Loucy (cell line): Measurements from ENCODE around the gene PTPRN2.

Experiments used
- H2AFZ ChIP-seq: fragments of 200-600 bp; sonication (generic); 2 replicates; pipeline ENCODE4 v1.6.0; 2016; ENCODE audit warnings: antibody characterized with exemption, mild to moderate bottlenecking, low read length, moderate library complexity
- H3F3A ChIP-seq: fragments of 200-600 bp; 2 replicates; pipeline ENCODE4 v1.6.0; 2016; ENCODE audit warnings: antibody characterized with exemption, low read depth, mild to moderate bottlenecking
- H3K27me3 ChIP-seq: fragments of 200-600 bp; sonication (generic); 2 replicates; pipeline ENCODE4 v1.6.1; 2014; ENCODE audit warnings: low read length, mild to moderate bottlenecking; ENCODE audit not compliant: insufficient read depth, poor library complexity, severe bottlenecking
- H3K36me3 ChIP-seq: fragments of 200-600 bp; sonication (generic); 2 replicates; pipeline ENCODE4 v1.6.1; 2016; ENCODE audit warnings: low read length; ENCODE audit not compliant: insufficient read depth
- H3K4me1 ChIP-seq: fragments of 200-600 bp; sonication (generic); 2 replicates; pipeline ENCODE4 v1.5.1; 2014; ENCODE audit warnings: low read length, mild to moderate bottlenecking; ENCODE audit not compliant: insufficient read depth, poor library complexity, severe bottlenecking
- H3K4me2 ChIP-seq: fragments of 200-600 bp; sonication (generic); 2 replicates; pipeline ENCODE4 v1.6.0; 2014; ENCODE audit warnings: antibody characterized with exemption, low read length, low read depth, mild to moderate bottlenecking; ENCODE audit not compliant: poor library complexity, severe bottlenecking
- H3K4me3 ChIP-seq: fragments of 200-600 bp; sonication (generic); 2 replicates; pipeline ENCODE4 v1.5.1; 2014; ENCODE audit warnings: low read length, mild to moderate bottlenecking, mixed read lengths; ENCODE audit not compliant: poor library complexity, severe bottlenecking
- H3K79me2 ChIP-seq: fragments of 200-600 bp; sonication (generic); 2 replicates; pipeline ENCODE4 v1.6.1; 2014; ENCODE audit warnings: low read length; ENCODE audit not compliant: insufficient read depth
- H3K9ac ChIP-seq: fragments of 200-600 bp; sonication (generic); 2 replicates; pipeline ENCODE4 v1.6.0; 2014; ENCODE audit warnings: mild to moderate bottlenecking, low read depth, low read length, moderate library complexity; ENCODE audit not compliant: poor library complexity, severe bottlenecking
- H3K9me2 ChIP-seq: fragments of 200-600 bp; sonication (generic); replicated peaks from 2 replicates; pipeline ENCODE4 v1.6.1; 2016; ENCODE audit warnings: low read depth, low read length, mixed read lengths
- H3K9me3 ChIP-seq: fragments of 200-600 bp; sonication (generic); 2 replicates; pipeline ENCODE4 v1.6.1; 2014; ENCODE audit warnings: mild to moderate bottlenecking, antibody characterized with exemption, low read length, low read depth; ENCODE audit not compliant: insufficient read depth
- H4K20me1 ChIP-seq: fragments of 200-600 bp; sonication (generic); 2 replicates; pipeline ENCODE4 v1.6.0; 2014; ENCODE audit warnings: antibody characterized with exemption, low read length, mild to moderate bottlenecking; ENCODE audit not compliant: insufficient read depth, poor library complexity, severe bottlenecking
- EZH2phosphoT487 ChIP-seq: fragments of 200-600 bp; IDR thresholded peaks from 2 replicates; pipeline ENCODE4 v1.6.1; 2018; ENCODE audit warnings: antibody characterized with exemption, mild to moderate bottlenecking, moderate library complexity, borderline replicate concordance
- TF ChIP-seq, protein P1 (sequence below): fragments of 200-600 bp; sonication (generic); conservative IDR thresholded peaks from 2 replicates; pipeline ENCODE4 v1.5.1; 2014; ENCODE audit warnings: mild to moderate bottlenecking, antibody characterized with exemption, low read length

Gene PTPRN2

DNA sequence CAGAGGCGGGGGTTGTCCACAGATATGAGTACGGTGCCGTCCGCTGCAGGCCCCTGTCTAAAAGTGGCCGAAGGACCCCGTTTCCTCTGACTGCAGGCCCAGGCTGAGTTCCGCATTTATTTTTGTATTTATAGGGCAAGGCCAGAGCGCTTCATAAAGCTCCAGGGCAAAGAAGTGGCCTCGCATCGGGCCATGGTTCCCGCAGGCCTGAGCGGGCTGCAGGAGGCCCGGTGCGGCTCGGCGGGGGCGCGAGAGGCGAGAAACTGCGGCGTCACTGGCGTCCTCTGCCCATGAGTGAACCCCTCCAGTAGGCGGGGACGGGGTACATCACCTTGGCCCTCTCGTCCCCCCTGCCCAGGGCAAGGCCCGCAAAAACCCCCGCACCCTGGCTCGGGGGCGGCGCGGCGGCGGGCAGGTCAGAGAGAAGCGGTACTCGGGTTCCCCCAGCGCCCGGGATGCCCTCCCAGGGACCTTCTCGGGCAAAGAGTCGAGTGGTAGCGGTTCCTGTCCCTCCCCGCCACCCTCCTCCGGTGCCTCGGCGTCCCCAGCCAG lies 895.1 kb downstream of the PTPRN2 start:
- no peaks in the 10 kb centered on the region for H4K20me1 ChIP-seq
- H3K36me3 ChIP-seq = no peaks in the 10 kb centered on the region
- H3K9me2 ChIP-seq = no peaks in the 10 kb centered on the region
- peak overlapping the region; percentile 63 for H3K4me3 ChIP-seq
- peak overlapping the region; percentile 43; the same call in 1 of the 2 replicates for H2AFZ ChIP-seq
- no peaks in the 10 kb centered on the region; the same call in 1 of the 2 replicates for H3F3A ChIP-seq
- H3K4me1 ChIP-seq = peaks cover 9% of the 10 kb centered on the region
- TF ChIP-seq, protein P1, sequence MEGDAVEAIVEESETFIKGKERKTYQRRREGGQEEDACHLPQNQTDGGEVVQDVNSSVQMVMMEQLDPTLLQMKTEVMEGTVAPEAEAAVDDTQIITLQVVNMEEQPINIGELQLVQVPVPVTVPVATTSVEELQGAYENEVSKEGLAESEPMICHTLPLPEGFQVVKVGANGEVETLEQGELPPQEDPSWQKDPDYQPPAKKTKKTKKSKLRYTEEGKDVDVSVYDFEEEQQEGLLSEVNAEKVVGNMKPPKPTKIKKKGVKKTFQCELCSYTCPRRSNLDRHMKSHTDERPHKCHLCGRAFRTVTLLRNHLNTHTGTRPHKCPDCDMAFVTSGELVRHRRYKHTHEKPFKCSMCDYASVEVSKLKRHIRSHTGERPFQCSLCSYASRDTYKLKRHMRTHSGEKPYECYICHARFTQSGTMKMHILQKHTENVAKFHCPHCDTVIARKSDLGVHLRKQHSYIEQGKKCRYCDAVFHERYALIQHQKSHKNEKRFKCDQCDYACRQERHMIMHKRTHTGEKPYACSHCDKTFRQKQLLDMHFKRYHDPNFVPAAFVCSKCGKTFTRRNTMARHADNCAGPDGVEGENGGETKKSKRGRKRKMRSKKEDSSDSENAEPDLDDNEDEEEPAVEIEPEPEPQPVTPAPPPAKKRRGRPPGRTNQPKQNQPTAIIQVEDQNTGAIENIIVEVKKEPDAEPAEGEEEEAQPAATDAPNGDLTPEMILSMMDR = no peak
- TF ChIP-seq EZH2phosphoT487 = no peak
- no peak overlapping the region for H3K9ac ChIP-seq
- peak overlapping the region; percentile 64 for H3K4me2 ChIP-seq
- H3K9me3 ChIP-seq = no peaks in the 10 kb centered on the region
- H3K79me2 ChIP-seq = peaks cover 19% of the 10 kb centered on the region
- H3K27me3 ChIP-seq = peaks cover 11% of the 10 kb centered on the region

DNA sequence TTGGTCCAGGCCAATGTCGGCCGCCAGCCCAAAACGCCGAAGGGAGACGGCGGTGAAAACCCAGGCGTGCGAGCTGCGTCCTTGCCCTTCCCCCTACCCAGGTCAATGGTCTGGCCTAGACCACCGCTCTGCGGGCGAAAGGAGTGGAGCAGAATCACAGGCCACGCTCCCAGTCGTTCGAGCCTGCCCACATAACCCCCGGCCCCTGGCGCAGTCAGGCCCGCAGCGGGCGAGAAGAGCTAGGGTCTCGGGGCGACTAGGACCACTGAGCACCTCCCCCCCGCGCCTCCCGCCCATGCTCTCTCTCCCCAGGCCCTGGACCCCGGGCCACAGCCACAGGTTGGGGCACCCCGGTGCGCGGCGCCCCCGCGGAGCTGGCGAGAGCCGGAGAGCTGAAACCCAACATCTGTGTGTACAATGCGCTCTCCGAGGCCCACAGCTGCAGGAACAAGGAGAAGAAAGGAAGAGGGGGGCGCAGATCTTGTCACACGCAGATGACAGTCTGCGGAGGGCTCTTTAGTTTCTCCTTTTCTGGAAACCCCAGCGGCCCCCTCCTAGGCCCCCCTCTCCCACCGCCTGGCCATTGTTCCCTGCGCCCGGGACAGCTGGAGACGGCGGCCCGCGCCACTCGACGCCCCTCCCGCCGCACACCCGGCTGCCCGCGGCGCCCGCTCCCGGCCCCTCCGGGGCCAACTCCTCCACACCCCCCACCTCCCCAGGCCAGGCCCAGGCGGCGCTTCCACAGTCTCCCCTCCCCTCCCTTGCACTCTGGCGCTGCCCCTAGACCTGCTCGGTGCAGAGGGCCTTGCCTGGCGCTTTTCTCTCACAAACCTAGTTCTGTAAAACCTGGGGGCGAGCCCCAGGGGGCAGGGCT lies 895.8 kb downstream of the PTPRN2 start:
- Histone ChIP-seq H2AFZ (peak overlapping the region; percentile 75), H4K20me1 (no peaks in the 10 kb centered on the region), H3K9me3 (no peaks in the 10 kb centered on the region), H3K4me2 (peak overlapping the region; percentile 64), H3K4me1 (peaks cover 10% of the 10 kb centered on the region), H3K79me2 (peaks cover 23% of the 10 kb centered on the region), H3K27me3 (peaks cover 11% of the 10 kb centered on the region), H3K9ac (peak overlapping the region; percentile 61), H3F3A (no peaks in the 10 kb centered on the region; the same call in 1 of the 2 replicates), H3K4me3 (peak overlapping the region; percentile 63), H3K9me2 (no peaks in the 10 kb centered on the region), H3K36me3 (no peaks in the 10 kb centered on the region)
- TF ChIP-seq EZH2phosphoT487 = no peak
- TF ChIP-seq, protein P1 = no peak

DNA sequence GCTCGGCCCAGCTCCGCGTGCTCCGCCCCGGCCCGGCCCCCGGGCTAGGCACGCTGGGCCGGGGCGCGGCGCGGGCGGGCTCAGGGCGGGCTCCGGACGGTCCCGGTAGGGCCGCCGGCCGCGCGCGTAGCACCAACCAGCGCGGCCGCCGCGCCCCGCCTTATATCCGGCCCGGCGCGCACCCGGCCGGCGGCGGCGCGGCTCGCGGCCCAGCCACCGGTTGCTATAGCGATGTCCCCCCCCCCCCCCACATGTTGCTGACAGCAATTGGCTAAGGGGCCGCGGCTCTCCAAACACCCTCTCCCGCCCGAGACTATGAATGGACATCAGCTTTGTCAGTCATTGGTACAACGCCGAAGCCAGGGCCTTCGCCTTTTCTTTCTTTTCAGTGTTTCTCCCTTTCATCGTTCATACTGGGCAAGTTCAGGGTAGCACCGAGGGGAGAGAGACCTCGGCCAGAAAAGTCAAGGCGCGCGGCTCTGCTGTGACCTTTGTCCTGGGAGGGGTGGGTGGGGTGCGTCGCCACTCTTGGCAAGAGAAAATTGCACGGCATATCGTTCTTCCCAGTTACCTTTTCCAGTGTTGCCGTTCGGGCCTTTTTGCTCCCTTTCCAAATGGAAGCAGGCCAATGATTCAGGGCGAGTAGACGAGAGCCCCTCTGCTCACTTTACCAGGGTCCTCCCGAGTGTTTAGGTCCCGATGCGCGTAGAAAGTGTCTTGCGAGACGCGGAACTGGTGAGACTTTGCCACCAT lies 896.6 kb downstream of the PTPRN2 start:
- Histone ChIP-seq H3K9me3 (no peaks in the 10 kb centered on the region), H3K9me2 (no peaks in the 10 kb centered on the region), H3K4me1 (peaks cover 10% of the 10 kb centered on the region), H3K27me3 (peaks cover 11% of the 10 kb centered on the region), H3K9ac (peak overlapping the region; percentile 61), H2AFZ (peak overlapping the region; percentile 75; the same call in 1 of the 2 replicates), H3K79me2 (peaks cover 31% of the 10 kb centered on the region), H3F3A (no peaks in the 10 kb centered on the region; the same call in 1 of the 2 replicates), H3K4me2 (peak overlapping the region; percentile 64), H3K4me3 (peak overlapping the region; percentile 77), H4K20me1 (no peaks in the 10 kb centered on the region), H3K36me3 (no peaks in the 10 kb centered on the region)
- TF ChIP-seq, protein P1 = no peak
- no peak for TF ChIP-seq EZH2phosphoT487
